ENCODE measurements around the gene SCTR.

SCTR gene

DNA sequence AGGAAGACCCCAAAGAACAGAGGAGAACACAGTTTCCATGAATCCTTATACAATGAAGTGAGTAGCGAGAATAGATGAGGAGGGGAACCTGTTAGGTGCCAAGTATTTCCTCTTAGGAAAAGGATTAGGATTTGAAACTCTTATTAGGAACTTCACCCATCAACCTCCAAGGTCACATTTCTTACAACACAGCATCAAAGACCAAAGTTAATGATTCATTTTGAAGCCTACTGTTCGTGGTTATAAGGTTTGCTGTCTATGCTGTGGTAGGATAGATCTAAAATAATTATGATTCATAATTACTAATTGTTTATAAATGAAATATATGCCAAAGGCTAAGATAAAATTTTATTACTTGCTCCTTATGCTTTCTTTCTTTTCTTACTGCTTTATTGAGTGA is 26.1 kb upstream of the SCTR start:
- H3K4me1 ChIP-seq: peaks cover 5% of the 10 kb centered on the region
- H3K27me3 ChIP-seq: no peaks in the 10 kb centered on the region
- no peaks in the 10 kb centered on the region for H3K36me3 ChIP-seq
- DNase-seq: no peak
- H3K4me3 ChIP-seq (ENCODE audit: low read depth, low read length): no peak overlapping the region
- no peaks in the 10 kb centered on the region for H3K9me3 ChIP-seq
- TF ChIP-seq, protein P1, sequence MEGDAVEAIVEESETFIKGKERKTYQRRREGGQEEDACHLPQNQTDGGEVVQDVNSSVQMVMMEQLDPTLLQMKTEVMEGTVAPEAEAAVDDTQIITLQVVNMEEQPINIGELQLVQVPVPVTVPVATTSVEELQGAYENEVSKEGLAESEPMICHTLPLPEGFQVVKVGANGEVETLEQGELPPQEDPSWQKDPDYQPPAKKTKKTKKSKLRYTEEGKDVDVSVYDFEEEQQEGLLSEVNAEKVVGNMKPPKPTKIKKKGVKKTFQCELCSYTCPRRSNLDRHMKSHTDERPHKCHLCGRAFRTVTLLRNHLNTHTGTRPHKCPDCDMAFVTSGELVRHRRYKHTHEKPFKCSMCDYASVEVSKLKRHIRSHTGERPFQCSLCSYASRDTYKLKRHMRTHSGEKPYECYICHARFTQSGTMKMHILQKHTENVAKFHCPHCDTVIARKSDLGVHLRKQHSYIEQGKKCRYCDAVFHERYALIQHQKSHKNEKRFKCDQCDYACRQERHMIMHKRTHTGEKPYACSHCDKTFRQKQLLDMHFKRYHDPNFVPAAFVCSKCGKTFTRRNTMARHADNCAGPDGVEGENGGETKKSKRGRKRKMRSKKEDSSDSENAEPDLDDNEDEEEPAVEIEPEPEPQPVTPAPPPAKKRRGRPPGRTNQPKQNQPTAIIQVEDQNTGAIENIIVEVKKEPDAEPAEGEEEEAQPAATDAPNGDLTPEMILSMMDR (IDR thresholded peaks at IDR 0.05; ENCODE audit: low read depth, low read length): no peak

DNA sequence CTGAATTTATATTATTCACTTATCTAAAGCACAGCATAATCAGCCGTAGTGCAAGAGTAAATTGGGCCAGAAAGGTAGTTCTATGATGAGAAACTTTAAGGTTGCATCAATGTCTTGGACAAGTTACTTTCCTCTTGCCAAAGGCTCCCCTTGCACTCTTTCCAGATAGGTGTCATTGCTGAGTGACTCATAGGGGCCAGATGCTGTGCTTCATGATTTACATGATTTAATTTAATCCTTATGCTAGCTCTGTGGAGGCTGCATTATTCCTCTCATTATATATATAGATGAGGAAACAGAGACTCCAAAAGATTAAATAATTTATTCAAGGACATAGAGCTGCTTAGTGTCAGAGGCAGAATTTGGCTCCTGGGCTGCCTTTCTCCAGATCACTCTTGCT is 25.0 kb upstream of the SCTR start:
- TF ChIP-seq, protein P1 (IDR thresholded peaks at IDR 0.05; ENCODE audit: low read depth, low read length): no peak
- peak; percentile 26 for DNase-seq
- peaks cover 5% of the 10 kb centered on the region for H3K4me1 ChIP-seq
- no peaks in the 10 kb centered on the region for H3K9me3 ChIP-seq
- H3K4me3 ChIP-seq (ENCODE audit: low read depth, low read length): no peak overlapping the region
- no peaks in the 10 kb centered on the region for H3K36me3 ChIP-seq
- no peaks in the 10 kb centered on the region for H3K27me3 ChIP-seq

DNA sequence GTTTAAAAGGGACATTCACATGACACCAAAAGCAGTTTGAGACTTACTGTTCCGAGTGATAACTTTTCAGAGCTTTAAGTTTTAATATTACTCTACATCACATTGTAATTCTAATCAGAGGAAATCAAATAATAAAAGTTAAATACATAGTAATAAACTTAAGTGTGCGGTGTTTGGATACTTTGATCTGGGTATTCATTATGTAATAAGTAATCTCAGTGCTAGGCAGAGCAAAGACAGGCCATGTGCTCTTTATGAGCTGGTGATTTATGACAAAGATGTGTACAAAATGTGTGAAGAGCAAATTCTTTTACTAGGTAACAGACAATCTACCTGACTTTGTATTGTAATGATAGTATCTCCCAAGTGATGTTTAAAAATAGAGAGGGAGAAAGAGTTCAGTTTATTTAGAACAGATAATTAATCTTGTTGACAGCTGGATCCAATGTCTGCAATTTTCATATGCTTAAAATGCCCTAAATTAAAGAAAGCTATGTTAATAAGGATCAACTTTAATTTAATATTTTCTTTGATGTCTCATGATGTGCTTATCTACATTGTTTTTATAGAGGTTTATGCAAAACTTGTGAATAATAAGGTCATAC is 24.3 kb upstream of the SCTR start:
- Histone ChIP-seq H3K27me3 (no peaks in the 10 kb centered on the region), H3K4me1 (peaks cover 5% of the 10 kb centered on the region), H3K9me3 (no peaks in the 10 kb centered on the region), H3K36me3 (no peaks in the 10 kb centered on the region), H3K4me3 (ENCODE audit: low read depth, low read length) (no peak overlapping the region)
- no peak for DNase-seq
- TF ChIP-seq, protein P1 (IDR thresholded peaks at IDR 0.05; ENCODE audit: low read depth, low read length): no peak

DNA sequence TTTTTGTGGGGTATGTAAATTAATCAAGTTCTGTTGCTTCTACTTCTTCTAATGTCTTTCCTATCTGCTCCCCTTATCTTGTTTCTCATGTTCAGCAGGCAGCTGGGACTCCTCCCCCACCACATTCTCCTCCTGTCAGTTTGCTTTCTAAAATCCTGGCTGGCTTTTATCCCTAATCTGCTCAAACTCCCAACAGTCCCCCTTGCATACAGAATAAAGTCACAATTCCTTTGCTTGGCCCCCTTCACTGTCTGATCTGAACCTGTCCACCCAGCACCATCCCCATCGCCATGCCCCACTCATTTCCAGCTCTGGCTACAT is 22.1 kb upstream of the SCTR start:
- Histone ChIP-seq H3K36me3 (no peaks in the 10 kb centered on the region), H3K4me1 (peaks cover 5% of the 10 kb centered on the region), H3K4me3 (ENCODE audit: low read depth, low read length) (no peak overlapping the region), H3K27me3 (no peaks in the 10 kb centered on the region), H3K9me3 (no peaks in the 10 kb centered on the region)
- TF ChIP-seq, protein P1 (IDR thresholded peaks at IDR 0.05; ENCODE audit: low read depth, low read length): no peak
- no peak for DNase-seq

DNA sequence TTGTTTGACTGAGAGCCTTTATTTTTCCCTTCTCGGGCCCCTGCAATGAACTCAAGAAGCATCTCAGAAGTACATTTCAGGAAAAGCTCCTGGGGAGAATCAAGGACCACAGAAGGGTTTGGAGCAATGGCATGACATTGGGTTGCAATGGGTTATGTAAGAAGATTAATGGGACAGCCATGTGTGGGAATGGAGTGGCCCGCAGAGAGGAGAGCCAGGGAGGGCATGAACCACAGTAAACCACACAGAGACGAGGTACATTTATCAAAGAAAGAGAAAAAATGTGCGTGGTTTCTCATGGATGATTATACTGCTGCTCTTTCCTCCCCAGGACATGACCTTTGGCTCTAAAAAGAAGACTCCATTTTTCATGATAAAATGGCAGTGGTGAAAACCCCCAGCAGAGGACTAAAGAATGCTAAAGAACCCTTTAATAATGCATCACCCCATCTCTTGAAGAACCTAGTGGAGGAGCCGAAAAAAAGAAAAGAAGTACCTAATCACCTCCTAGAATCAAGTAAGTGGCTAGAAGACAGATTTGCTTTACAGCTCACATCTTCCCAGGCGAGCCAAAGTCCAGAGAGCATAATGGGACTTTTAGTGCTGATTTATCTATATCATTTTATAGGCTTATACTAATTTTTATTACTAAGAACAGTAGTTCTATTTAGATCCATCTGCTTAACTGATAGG is 21.6 kb upstream of the SCTR start:
- TF ChIP-seq, protein P1 (IDR thresholded peaks at IDR 0.05; ENCODE audit: low read depth, low read length): no peak
- Histone ChIP-seq H3K27me3 (no peaks in the 10 kb centered on the region), H3K36me3 (no peaks in the 10 kb centered on the region), H3K4me1 (peaks cover 5% of the 10 kb centered on the region), H3K4me3 (ENCODE audit: low read depth, low read length) (no peak overlapping the region), H3K9me3 (no peaks in the 10 kb centered on the region)
- DNase-seq: no peak

DNA sequence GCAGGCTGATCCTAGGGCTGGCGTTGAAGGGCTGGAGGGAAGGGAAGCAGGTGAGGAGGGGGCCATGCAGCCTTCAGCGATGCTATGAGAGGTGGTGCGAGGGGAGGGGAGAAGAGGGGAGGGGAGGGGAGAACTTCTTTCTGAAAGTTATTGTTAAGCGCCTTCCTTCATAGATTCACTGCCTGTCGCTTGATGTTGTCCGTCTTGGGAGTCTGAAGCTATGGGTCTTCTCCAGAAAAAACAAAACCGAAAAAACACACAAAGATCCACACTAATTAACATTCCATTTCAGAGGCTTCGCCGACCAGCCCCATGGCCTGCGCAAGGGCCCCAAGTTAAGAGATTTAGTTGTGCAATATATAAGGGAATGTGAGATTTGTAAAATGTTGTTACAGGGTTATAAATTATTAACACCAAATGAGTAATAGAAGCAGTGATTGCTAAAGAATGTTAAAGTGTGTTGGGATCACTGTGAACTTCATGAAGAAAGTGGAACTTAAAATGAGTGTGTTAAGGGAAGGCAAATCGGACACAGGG is 20.7 kb upstream of the SCTR start:
- no peaks in the 10 kb centered on the region for H3K36me3 ChIP-seq
- no peaks in the 10 kb centered on the region for H3K9me3 ChIP-seq
- DNase-seq: no peak
- no peaks in the 10 kb centered on the region for H3K27me3 ChIP-seq
- TF ChIP-seq, protein P1 (IDR thresholded peaks at IDR 0.05; ENCODE audit: low read depth, low read length): no peak
- H3K4me1 ChIP-seq: peaks cover 5% of the 10 kb centered on the region
- H3K4me3 ChIP-seq (ENCODE audit: low read depth, low read length): peak overlapping the region; percentile 61
